CD8-positive, alpha-beta memory T cell (primary cell): ENCODE results near the gene CLEC18C. TPM values are rescaled to one million over a fixed set of nuclear protein-coding genes. Genes with fewer than 3 reads are reported as not detected.
A peak's percentile ranks its signal among the peaks of the same experiment; 100 is the strongest.

Source experiments
- CTCF ChIA-PET: fragments of 350-600 bp; sonication (Branson Sonifier 250); formaldehyde crosslinking; loops from one replicate; lab custom pipeline; 2021; ENCODE audit warnings: antibody characterized with exemption; lab: Charles Lee
- POLR2A ChIA-PET: fragments of 350-600 bp; sonication (Branson Sonifier 250); formaldehyde crosslinking; loops from one replicate; lab custom pipeline; 2021; ENCODE audit warnings: antibody characterized with exemption; lab: Charles Lee
- DNase-seq, 5 donors: peaks; one replicate each; pipeline versions ENCODE4 v3.0.0 to v3.0.0-alpha.2; 2020 to 2022; ENCODE audit warnings: mixed read lengths in 1 of 5
- H3K27ac ChIP-seq: one replicate; pipeline ENCODE4 v1.7.0; 2013; ENCODE audit warnings: low read depth, mild to moderate bottlenecking, low read length, moderate library complexity
- H3K27me3 ChIP-seq: 2 replicates; pipeline ENCODE4 v1.7.0; 2013; ENCODE audit warnings: low read length, mild to moderate bottlenecking; ENCODE audit not compliant: insufficient read depth, poor library complexity, severe bottlenecking
- H3K36me3 ChIP-seq: 2 replicates; pipeline ENCODE4 v1.7.0; 2013; ENCODE audit warnings: mild to moderate bottlenecking, low read length, moderate library complexity; ENCODE audit not compliant: insufficient read depth
- H3K4me1 ChIP-seq: 2 replicates; pipeline ENCODE4 v1.7.0; 2013; ENCODE audit warnings: mild to moderate bottlenecking, low read length, moderate library complexity; ENCODE audit not compliant: insufficient read depth
- H3K4me3 ChIP-seq: 2 replicates; pipeline ENCODE4 v1.7.0; 2013; ENCODE audit warnings: mild to moderate bottlenecking, low read length
- H3K9me3 ChIP-seq: 2 replicates; pipeline ENCODE4 v1.7.0; 2013; ENCODE audit warnings: mild to moderate bottlenecking, low read length
- H3K27ac Mint-ChIP-seq, 8 donors: one replicate each; pipeline ENCODE4 v1.8.0; 2020 to 2021; ENCODE audit warnings: mixed read lengths in 8 of 8, mild to moderate bottlenecking in 6 of 8, inconsistent platforms in 3 of 8, moderate library complexity in 3 of 8
- H3K27me3 Mint-ChIP-seq, 2 donors: one replicate each; pipeline ENCODE4 v1.8.0; 2020 to 2021; ENCODE audit warnings: mixed read lengths in 2 of 2, mild to moderate bottlenecking in 1 of 2, moderate library complexity in 1 of 2
- H3K36me3 Mint-ChIP-seq, 3 donors: one replicate each; pipeline ENCODE4 v1.8.0; 2020 to 2021; ENCODE audit warnings: mixed read lengths in 3 of 3, inconsistent platforms in 1 of 3, mild to moderate bottlenecking in 1 of 3
- H3K4me1 Mint-ChIP-seq, 3 donors: one replicate each; pipeline ENCODE4 v1.8.0; 2020 to 2021; ENCODE audit warnings: mixed read lengths in 3 of 3, inconsistent platforms in 1 of 3, mild to moderate bottlenecking in 1 of 3
- H3K4me3 Mint-ChIP-seq, 7 donors: one replicate each; pipeline ENCODE4 v1.8.0; 2020 to 2021; ENCODE audit warnings: mixed read lengths in 7 of 7, mild to moderate bottlenecking in 6 of 7, moderate library complexity in 4 of 7, inconsistent platforms in 2 of 7
- H3K9me3 Mint-ChIP-seq, 5 donors: one replicate each; pipeline ENCODE4 v1.8.0; 2020 to 2022; ENCODE audit warnings: mixed read lengths in 5 of 5, mild to moderate bottlenecking in 3 of 5, moderate library complexity in 2 of 5, inconsistent platforms in 1 of 5
- polyA plus RNA-seq: library from polyadenylated mRNA; unstranded; fragments of 300-500 nt; fragmentation: Illumina TruSeq; gene quantifications from one replicate; pipeline ENCODE4 v1.2.3, GENCODE V29; 2021
- total RNA-seq, 2 experiments: library from RNA; stranded (reverse); gene quantifications; one replicate each; pipeline ENCODE4 v1.2.3, GENCODE V29; 2021

The CLEC18C gene
- total and polyA plus RNA-seq, 3 experiments from 2014 or later, result 0.42 to 0.79 TPM; not detected in 1

GRCh38 chr16:70156207-70156978, 17.2 kb upstream of the CLEC18C start:
- Histone ChIP-seq H3K36me3 (peaks cover 64% of the 10 kb centered on the region), H3K4me3 (no peak overlapping the region), H3K27me3 (no peaks in the 10 kb centered on the region), H3K4me1 (no peaks in the 10 kb centered on the region), H3K27ac (no peak overlapping the region), H3K9me3 (no peaks in the 10 kb centered on the region)
- H3K36me3 Mint-ChIP-seq, result peaks cover 12 to 36% (median 34%) of the 10 kb centered on the region in 3 donors
- DNase-seq, result peak in 1 of 5 donors; percentile 22
- H3K4me3 Mint-ChIP-seq, result no peak overlapping the region
- H3K27me3 Mint-ChIP-seq, result no peaks in the 10 kb centered on the region
- ChIA-PET POLR2A (no interaction called here), CTCF (no interaction called here)
- peaks cover 3 to 7% (median 7%) of the 10 kb centered on the region in 3 donors for H3K4me1 Mint-ChIP-seq
- H3K27ac Mint-ChIP-seq, result peak overlapping the region in 1 of 8 donors; percentile 30
- no peaks in the 10 kb centered on the region for H3K9me3 Mint-ChIP-seq

GRCh38 chr16:70157105-70157476, 16.5 kb upstream of the CLEC18C start:
- Histone ChIP-seq H3K4me3 (no peak overlapping the region), H3K36me3 (peaks cover 64% of the 10 kb centered on the region), H3K27ac (no peak overlapping the region), H3K27me3 (no peaks in the 10 kb centered on the region), H3K4me1 (no peaks in the 10 kb centered on the region), H3K9me3 (no peaks in the 10 kb centered on the region)
- Mint-ChIP-seq H3K4me1 (peaks cover 0 to under 1% (median under 1%) of the 10 kb centered on the region in 3 donors), H3K27ac (peak overlapping the region in 1 of 8 donors; percentile 22), H3K27me3 (no peaks in the 10 kb centered on the region), H3K9me3 (no peaks in the 10 kb centered on the region), H3K4me3 (no peak overlapping the region), H3K36me3 (peaks cover 5 to 36% (median 33%) of the 10 kb centered on the region in 3 donors)
- DNase-seq, result peak in 1 of 5 donors; percentile 25
- ChIA-PET POLR2A (no interaction called here), CTCF (no interaction called here)

GRCh38 chr16:70157477-70158260, 15.9 kb upstream of the CLEC18C start:
- no peaks in the 10 kb centered on the region for H3K27me3 ChIP-seq
- H3K36me3 ChIP-seq, result peaks cover 58% of the 10 kb centered on the region
- no peaks in the 10 kb centered on the region for H3K4me1 ChIP-seq
- no peaks in the 10 kb centered on the region for H3K4me1 Mint-ChIP-seq
- POLR2A ChIA-PET, result no interaction called here
- H3K27ac ChIP-seq, result no peak overlapping the region
- no peaks in the 10 kb centered on the region for H3K27me3 Mint-ChIP-seq
- CTCF ChIA-PET, result no interaction called here
- H3K4me3 Mint-ChIP-seq, result no peak overlapping the region
- no peak overlapping the region for H3K4me3 ChIP-seq
- peak in 1 of 5 donors; percentile 38 for DNase-seq
- H3K9me3 Mint-ChIP-seq, result no peaks in the 10 kb centered on the region
- peaks cover 4 to 36% (median 33%) of the 10 kb centered on the region in 3 donors for H3K36me3 Mint-ChIP-seq
- peak overlapping the region in 2 of 8 donors; percentile 24 to 77 for H3K27ac Mint-ChIP-seq
- no peaks in the 10 kb centered on the region for H3K9me3 ChIP-seq

GRCh38 chr16:70158261-70158939, 15.2 kb upstream of the CLEC18C start:
- Histone ChIP-seq H3K4me1 (no peaks in the 10 kb centered on the region), H3K27ac (no peak overlapping the region), H3K4me3 (no peak overlapping the region), H3K36me3 (peaks cover 51% of the 10 kb centered on the region), H3K27me3 (no peaks in the 10 kb centered on the region), H3K9me3 (no peaks in the 10 kb centered on the region)
- DNase-seq, result peak in 1 of 5 donors; percentile 36
- Mint-ChIP-seq H3K4me3 (no peak overlapping the region), H3K36me3 (peaks cover 1 to 32% (median 28%) of the 10 kb centered on the region in 3 donors), H3K4me1 (no peaks in the 10 kb centered on the region), H3K27ac (no peak overlapping the region), H3K9me3 (no peaks in the 10 kb centered on the region), H3K27me3 (no peaks in the 10 kb centered on the region)
- CTCF ChIA-PET, result no interaction called here
- POLR2A ChIA-PET, result no interaction called here

- Mint-ChIP-seq H3K27me3 (no peaks in the 10 kb centered on the region), H3K36me3 (peaks cover 0 to 26% (median 21%) of the 10 kb centered on the region in 3 donors), H3K27ac (no peak overlapping the region), H3K4me3 (no peak overlapping the region), H3K9me3 (no peaks in the 10 kb centered on the region), H3K4me1 (no peaks in the 10 kb centered on the region)
- peak in 1 of 5 donors; percentile 2 for DNase-seq
- H3K4me1 ChIP-seq, result no peaks in the 10 kb centered on the region
- POLR2A ChIA-PET, result no interaction called here
- CTCF ChIA-PET, result no interaction called here
- H3K27me3 ChIP-seq, result no peaks in the 10 kb centered on the region
- no peak overlapping the region for H3K4me3 ChIP-seq
- H3K9me3 ChIP-seq, result no peaks in the 10 kb centered on the region
- H3K27ac ChIP-seq, result no peak overlapping the region
- peaks cover 47% of the 10 kb centered on the region for H3K36me3 ChIP-seq
Observed at GRCh38 chr16:70159355-70160348, 13.9 kb upstream of the CLEC18C start.

GRCh38 chr16:70160388-70160787, 13.2 kb upstream of the CLEC18C start:
- POLR2A ChIA-PET, result no interaction called here
- Mint-ChIP-seq H3K4me1 (peaks cover 4 to 5% (median 4%) of the 10 kb centered on the region in 3 donors), H3K36me3 (peaks cover 0 to 26% (median 20%) of the 10 kb centered on the region in 3 donors), H3K27ac (no peak overlapping the region), H3K27me3 (no peaks in the 10 kb centered on the region), H3K9me3 (no peaks in the 10 kb centered on the region), H3K4me3 (no peak overlapping the region)
- no peak overlapping the region for H3K27ac ChIP-seq
- no peaks in the 10 kb centered on the region for H3K4me1 ChIP-seq
- H3K9me3 ChIP-seq, result no peaks in the 10 kb centered on the region
- no peaks in the 10 kb centered on the region for H3K27me3 ChIP-seq
- peaks cover 47% of the 10 kb centered on the region for H3K36me3 ChIP-seq
- H3K4me3 ChIP-seq, result no peak overlapping the region
- CTCF ChIA-PET, result no interaction called here
- DNase-seq, result no peak

- Histone ChIP-seq H3K9me3 (no peaks in the 10 kb centered on the region), H3K4me3 (no peak overlapping the region), H3K27me3 (no peaks in the 10 kb centered on the region), H3K4me1 (no peaks in the 10 kb centered on the region), H3K36me3 (peaks cover 47% of the 10 kb centered on the region), H3K27ac (no peak overlapping the region)
- peaks cover 0 to 25% (median 20%) of the 10 kb centered on the region in 3 donors for H3K36me3 Mint-ChIP-seq
- peak overlapping the region in 2 of 8 donors; percentile 25 to 47 for H3K27ac Mint-ChIP-seq
- peak in 1 of 5 donors; percentile 3 for DNase-seq
- ChIA-PET CTCF (no interaction called here), POLR2A (no interaction called here)
- peaks cover 4 to 5% (median 4%) of the 10 kb centered on the region in 3 donors for H3K4me1 Mint-ChIP-seq
- no peaks in the 10 kb centered on the region for H3K9me3 Mint-ChIP-seq
- no peaks in the 10 kb centered on the region for H3K27me3 Mint-ChIP-seq
- no peak overlapping the region for H3K4me3 Mint-ChIP-seq
Observed at GRCh38 chr16:70160821-70161220, 12.8 kb upstream of the CLEC18C start.
